Renal cortical epithelial cell (primary cell): ENCODE results near the gene DEFB113. TPM values are rescaled to one million over a fixed set of nuclear protein-coding genes. Genes with fewer than 3 reads are reported as not detected.
"Not testable (repeated sequence)": the region's sequence is repeated elsewhere in the genome, so short reads cannot be mapped to it uniquely, and the experiment has no call there.

ENCODE experiments used
- DNase-seq: peaks from one replicate; pipeline ENCODE4 v3.0.0-alpha.2; 2011; ENCODE audit warnings: low read depth
- total RNA-seq: library from RNA; depleted of rRNA; stranded (reverse); fragments of >200 nt; gene quantifications from 2 replicates; pipeline ENCODE4 v1.2.3, GENCODE V29; 2014

Gene DEFB113, protein sequence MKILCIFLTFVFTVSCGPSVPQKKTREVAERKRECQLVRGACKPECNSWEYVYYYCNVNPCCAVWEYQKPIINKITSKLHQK
- total RNA-seq: not detected in 2 replicates

GRCh38 chr6:49969605-49970004 lies at the start of gene DEFB113:
DEFB113 (minus strand) TSS chr6:49969625; CDS start chr6:49969625, 0 bp downstream.
- no peak for DNase-seq

GRCh38 chr6:50007819-50008218 lies 38.4 kb upstream of the DEFB113 start:
- peak; percentile 63 for DNase-seq

- no peak for DNase-seq
Measured at GRCh38 chr6:50003139-50003538, 33.7 kb upstream of the DEFB113 start.

DNA sequence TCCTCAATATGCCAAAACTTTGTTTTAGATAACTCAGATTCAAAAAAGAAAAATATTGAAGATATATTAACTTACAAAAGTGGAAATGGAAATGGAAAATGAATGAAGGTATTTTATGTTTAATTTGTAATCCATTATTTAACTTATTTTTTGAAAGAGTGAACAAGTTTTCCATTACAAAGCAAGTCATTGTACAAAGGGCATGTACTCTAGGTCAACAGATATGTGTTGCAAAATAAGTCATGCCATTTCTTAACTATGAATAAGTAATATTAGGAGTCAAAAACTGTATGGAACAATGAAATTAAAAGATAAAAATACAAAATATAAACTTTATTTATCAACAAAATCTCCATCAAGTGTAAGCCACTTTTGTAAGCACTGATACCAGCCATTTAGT lies 25.9 kb upstream of the DEFB113 start:
- no peak for DNase-seq

GRCh38 chr6:49988900-49989299 lies 19.5 kb upstream of the DEFB113 start:
- no peak for DNase-seq

DNA sequence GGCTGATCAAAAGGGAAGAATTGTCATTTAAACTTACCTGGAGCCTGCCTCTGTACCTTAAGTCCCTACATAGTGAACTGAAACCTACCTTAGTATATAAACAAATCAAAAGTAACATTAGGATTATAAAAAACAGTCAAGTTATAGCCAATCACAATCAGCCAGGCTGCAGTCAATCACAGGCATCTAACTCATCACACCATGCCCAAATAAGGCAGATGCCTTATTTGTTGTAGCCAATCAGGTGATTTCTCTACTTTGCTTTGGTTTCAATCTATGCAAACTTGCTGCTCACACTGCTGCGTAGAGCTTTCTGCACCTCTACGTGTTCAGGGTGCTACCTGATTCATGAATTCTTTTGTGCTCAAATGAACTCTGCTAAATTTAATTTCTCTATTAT lies 18.3 kb upstream of the DEFB113 start:
- no peak for DNase-seq

- DNase-seq: no peak
Measured at GRCh38 chr6:49986551-49986950, 17.1 kb upstream of the DEFB113 start.

DNA sequence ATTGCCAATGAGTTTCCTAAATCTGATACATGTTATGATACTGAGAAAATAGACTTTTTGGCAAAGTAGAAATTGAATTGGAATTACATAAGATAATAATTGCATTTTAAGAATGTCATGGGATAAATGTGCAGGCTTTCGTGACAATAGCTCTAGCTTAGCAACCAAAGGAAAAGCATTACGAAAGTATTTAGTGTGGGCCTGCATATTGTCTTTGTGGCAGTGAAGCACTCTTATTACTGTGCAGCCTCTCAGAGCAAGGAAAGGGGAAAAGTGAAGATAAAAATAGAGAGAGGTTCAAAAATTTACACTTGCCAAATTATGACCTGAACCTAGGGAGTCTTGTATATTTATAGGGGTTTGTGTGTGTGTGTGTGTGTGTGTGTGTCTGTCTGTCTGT lies 12.6 kb upstream of the DEFB113 start:
- no peak for DNase-seq

- peak; percentile 5 for DNase-seq
Measured at GRCh38 chr6:49980898-49981297, 11.5 kb upstream of the DEFB113 start.

DNA sequence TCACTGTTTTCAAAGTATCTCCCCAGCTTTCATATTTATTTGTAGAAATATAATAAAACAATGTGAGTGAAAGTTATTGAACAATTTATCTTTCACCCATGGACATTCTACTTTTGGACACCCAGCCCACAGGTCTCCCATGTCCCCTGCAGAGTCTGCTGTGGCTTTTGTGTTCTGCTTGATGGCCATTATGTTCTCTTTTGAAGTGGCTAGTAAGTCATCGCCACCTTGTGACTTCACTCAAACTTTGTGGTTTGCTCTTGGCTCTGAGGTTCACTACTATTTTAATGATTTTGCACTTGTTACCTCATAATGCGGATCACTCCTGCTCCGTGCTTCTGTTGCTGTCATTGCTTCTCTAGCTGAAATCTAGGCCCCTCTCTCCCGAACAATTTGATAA lies 10.2 kb upstream of the DEFB113 start:
- peak; percentile 18 for DNase-seq

DNA sequence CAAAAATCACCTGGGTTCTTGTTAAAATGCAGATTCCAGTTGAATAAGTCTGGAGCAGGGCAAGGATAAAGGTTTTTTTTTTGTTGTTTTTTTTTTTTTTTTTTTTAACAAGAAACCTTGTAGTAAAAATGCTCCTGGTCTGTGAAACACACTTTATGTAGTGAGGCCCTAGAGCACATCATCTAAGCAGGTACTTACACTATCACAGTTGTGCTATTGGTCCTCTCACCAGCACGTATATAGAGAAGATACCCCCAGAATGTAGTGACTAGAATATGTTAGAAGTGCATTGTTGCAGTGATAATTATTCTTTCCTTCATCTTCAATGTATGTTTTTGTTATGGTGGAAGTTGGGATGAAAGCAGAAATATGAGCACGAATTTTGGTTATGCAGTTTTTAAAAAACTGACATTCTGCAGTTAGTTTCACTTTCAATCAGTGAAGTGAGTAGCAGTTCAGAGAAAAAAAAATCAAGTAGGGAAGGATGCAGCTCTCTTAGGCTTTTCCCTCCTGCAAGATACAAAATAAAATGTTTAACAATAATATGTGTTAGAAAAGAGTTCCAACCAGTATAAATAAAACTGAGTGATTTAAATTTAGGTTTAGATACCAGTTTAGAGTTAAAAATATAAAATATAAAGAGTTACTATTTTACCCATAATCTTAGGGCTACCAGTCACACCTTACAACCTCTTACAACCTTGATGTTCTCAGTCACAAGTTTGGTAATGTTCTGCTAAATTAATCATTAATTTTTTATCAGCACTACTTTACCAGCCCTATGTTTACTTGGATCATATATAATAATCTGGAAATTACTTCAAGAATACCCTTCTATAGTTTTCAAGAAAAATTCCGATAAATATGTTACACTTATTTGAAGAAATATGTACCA lies 9.2 kb upstream of the DEFB113 start:
- no peak for DNase-seq

- DNase-seq: no peak
Measured at GRCh38 chr6:49966823-49967222, 2.6 kb downstream of the DEFB113 start.

DNA sequence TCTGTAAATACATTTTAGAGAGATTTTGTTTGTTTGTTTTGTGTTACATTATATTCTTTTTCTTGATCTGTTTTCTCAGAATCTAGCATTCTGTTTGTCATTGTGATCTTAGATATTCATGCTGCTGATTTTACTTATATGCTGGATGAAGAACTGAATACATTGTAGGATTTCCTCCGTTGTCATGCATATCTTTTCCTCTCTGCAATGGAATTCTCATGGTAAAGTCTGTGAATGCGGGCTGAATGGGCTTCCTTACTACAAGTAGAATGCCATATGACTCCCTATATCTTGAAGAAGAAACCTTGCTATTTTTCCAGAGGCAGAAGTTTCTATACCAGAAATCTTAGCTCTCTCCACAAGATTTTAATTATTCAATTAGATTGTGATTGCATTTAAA lies 3.1 kb downstream of the DEFB113 start:
- no peak for DNase-seq

- DNase-seq: no peak
Measured at GRCh38 chr6:49964064-49964463, 5.4 kb downstream of the DEFB113 start, which contains the start of gene DEFB114. DEFB114 (minus strand) TSS chr6:49964164; CDS start chr6:49964105, 59 bp downstream.

- DNase-seq: no peak
Measured at GRCh38 chr6:49958180-49958579, 11.2 kb downstream of the DEFB113 start.

DNA sequence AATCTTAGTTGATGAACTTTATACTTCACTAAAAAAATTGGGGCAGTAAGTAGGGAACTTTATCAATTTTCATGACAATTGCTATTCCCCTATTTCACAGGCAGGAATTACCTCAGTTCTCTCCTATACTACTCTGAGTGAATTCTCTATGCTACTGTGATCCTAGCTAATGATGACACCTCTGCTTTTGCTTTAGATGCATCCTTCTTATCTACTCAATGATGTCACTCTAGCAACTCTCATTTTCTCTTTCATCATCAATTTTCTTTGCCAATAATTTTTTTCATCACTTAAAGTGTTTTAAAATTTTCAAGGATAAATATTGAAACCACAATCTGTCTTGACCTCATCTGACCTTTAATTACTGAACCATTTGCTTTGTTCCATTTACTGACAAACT lies 13.6 kb downstream of the DEFB113 start:
- DNase-seq: no peak

DNA sequence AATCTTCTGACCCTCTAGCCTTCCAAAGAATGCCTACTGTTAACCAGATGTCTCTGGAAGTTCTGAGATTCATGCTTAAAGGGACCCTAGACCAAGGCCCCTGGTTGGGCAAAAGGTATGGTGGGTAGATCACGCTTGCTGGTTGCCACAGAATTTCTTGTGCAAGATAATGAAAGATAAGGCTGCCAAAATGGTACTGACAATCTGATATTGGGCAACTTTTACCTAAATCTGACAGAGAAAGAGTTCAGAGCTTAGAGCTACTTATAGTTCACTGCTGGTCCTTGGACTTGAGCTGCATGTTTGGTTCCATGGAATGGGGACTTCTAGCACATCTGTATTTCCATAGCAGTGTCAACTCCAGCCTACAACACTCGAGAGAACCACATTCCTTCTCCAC lies 17.5 kb downstream of the DEFB113 start:
- no peak for DNase-seq

- DNase-seq: no peak
Measured at GRCh38 chr6:49950415-49950751, 19.0 kb downstream of the DEFB113 start.

DNA sequence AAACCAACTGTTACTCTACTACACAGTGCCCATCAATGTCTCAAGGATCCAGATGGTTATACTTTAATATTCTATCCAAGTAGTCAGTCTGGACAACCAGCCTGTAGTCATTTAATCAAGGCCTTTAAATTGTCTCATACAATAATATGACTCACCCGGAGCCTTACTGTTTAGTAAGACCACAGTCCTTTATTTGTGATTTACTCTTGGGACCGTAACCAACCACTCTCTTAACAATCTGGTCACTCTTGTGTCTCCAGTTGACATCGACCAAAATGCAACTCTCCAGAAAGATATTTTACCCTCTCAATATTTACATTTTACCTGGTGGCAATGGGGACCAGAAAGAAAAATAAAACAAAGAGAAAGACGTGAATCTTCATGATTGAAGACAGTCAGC lies 20.4 kb downstream of the DEFB113 start:
- DNase-seq: no peak

- no peak for DNase-seq
Measured at GRCh38 chr6:49946835-49947234, 22.6 kb downstream of the DEFB113 start.

DNA sequence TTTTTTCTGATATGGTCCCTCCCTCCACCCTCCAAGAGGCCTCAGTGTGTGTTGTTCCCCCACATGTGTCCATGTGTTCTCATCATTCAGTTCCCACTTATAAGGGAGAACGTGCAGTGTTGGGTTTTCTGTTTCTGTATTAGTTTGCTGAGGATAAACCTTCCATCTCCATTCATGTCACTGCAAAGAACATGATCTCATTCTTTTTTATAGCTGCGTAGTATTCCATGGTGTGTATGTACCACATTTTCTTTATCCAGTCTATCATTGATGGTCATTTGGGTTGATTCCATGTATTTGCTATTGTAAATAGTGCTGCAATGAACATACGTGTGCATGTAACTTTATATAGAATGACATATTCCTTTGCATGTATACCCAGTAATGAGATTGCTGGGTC lies 25.4 kb downstream of the DEFB113 start:
- DNase-seq: not testable (repeated sequence)

DNA sequence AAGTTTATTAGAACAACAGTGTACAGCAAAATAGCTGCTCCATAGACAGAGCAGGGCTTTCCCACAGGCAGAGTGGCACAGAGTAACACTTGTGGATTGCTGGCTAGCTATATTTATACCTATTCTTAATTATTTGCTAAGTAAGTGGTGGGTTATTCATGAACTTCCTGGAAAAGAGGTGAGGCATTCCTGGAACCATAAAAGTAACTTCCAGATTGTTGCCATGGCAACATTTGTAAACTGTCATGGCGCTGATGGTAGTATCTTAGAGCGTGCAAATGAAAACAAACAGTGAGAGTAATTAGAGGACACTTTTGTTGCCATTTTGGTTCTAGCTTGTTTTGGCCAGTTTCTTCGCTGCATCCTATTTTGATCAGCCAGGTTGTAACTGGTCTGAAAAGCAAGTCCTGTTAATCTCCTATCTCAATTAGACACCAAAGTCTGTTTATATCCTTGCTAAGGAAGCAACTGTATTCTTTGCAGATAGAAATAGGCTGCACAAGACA lies 29.4 kb downstream of the DEFB113 start:
- peak; percentile 78 for DNase-seq

DNA sequence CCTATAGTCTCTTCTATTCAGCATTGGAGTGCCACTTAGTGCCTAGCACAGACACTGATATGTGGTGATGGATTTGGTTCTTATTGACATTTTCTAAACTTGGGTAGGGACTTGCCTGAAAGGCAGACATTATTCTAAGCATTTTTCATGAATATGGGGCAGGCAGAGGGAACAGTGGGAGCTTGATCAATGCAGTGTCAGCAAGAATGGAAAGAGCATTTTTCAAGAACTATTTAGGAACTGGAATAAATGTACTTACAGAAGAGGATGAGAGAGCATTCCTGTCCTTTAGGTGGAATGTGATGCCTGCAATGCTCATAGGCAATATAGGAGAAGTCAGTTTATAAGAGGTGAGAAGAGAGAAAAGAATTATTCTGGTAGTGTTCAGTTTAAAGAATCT lies 31.6 kb downstream of the DEFB113 start:
- DNase-seq: no peak
